Panc1 (cell line): Measurements from ENCODE around the gene TOLLIP. TPM values are rescaled to one million over a fixed set of nuclear protein-coding genes. Genes with fewer than 3 reads are reported as not detected.

Experiments
- ATAC-seq: fragments of 200-7000 bp; cut with Tn5 transposase; 2 replicates; pipeline ENCODE4 v1.9.1; 2020; ENCODE audit warnings: mild to moderate bottlenecking, moderate library complexity
- BruUV-seq: library from RNA; stranded (reverse); fragments of 400-500 nt; replicated peaks from 2 replicates; lab custom pipeline; 2021; lab: Mats Ljungman, UMichigan
- CTCF ChIA-PET: fragments of 300-600 bp; sonication (Branson Sonifier 250); formaldehyde crosslinking; loops from one replicate; lab custom pipeline; 2022; ENCODE audit warnings: antibody characterized with exemption; lab: Charles Lee
- POLR2A ChIA-PET: fragments of 300-600 bp; sonication (Branson Sonifier 250); formaldehyde crosslinking; loops from one replicate; lab custom pipeline; 2022; ENCODE audit warnings: antibody characterized with exemption; lab: Charles Lee
- DNase-seq: peaks from one replicate; pipeline ENCODE4 v3.0.0-alpha.2; 2010; ENCODE audit warnings: low read depth, low spot score
- H3K27ac ChIP-seq: 2 replicates; pipeline ENCODE4 v1.5.1; 2011; ENCODE audit warnings: mild to moderate bottlenecking, low read length, inconsistent platforms
- H3K27me3 ChIP-seq: fragments of 200-500 bp; sonication (Bioruptor generic); 2 replicates; pipeline ENCODE4 v1.6.0; 2014; ENCODE audit warnings: low read length, inconsistent platforms; ENCODE audit not compliant: control insufficient read depth, insufficient read depth
- H3K36me3 ChIP-seq: fragments of 200-500 bp; sonication (Bioruptor generic); 2 replicates; pipeline ENCODE4 v1.5.1; 2014; ENCODE audit warnings: inconsistent platforms, mild to moderate bottlenecking, low read length, moderate library complexity; ENCODE audit not compliant: control insufficient read depth, insufficient read depth
- H3K4me1 ChIP-seq: 2 replicates; pipeline ENCODE4 v1.5.1; 2011; ENCODE audit warnings: inconsistent platforms, mild to moderate bottlenecking, low read length, moderate library complexity; ENCODE audit not compliant: control insufficient read depth, insufficient read depth
- H3K4me3 ChIP-seq, 2 experiments: 2 replicates each; pipeline ENCODE4 v1.5.1; 2011 to 2012; ENCODE audit warnings: low read depth in 2 of 2, low read length in 2 of 2, mild to moderate bottlenecking in 2 of 2, inconsistent platforms in 1 of 2, moderate library complexity in 1 of 2
- H3K9me3 ChIP-seq: fragments of 200-500 bp; sonication (Bioruptor generic); 2 replicates; pipeline ENCODE4 v1.5.1; 2014; ENCODE audit warnings: low read depth, mild to moderate bottlenecking, inconsistent platforms, low read length, moderate library complexity; ENCODE audit not compliant: control insufficient read depth, insufficient read depth
- CTCF ChIP-seq: fragments of 450-650 bp; IDR thresholded peaks from 2 replicates; pipeline ENCODE4 v1.5.1; 2017; ENCODE audit warnings: mild to moderate bottlenecking
- POLR2AphosphoS5 ChIP-seq: IDR thresholded peaks from 2 replicates; pipeline ENCODE4 v1.6.1; 2012; ENCODE audit warnings: mild to moderate bottlenecking, low read depth, low read length, moderate library complexity
- REST ChIP-seq, 2 experiments: IDR thresholded peaks; 2 replicates each; pipeline ENCODE4 v1.6.1; 2011 to 2012; ENCODE audit warnings: low read depth in 2 of 2, control low read depth in 1 of 2, low read length in 1 of 2, mild to moderate bottlenecking in 1 of 2, moderate library complexity in 1 of 2; ENCODE audit not compliant: insufficient read depth in 1 of 2
- SIN3A ChIP-seq: IDR thresholded peaks from 2 replicates; pipeline ENCODE4 v1.6.1; 2012; ENCODE audit warnings: low read depth, mild to moderate bottlenecking, low read length, moderate library complexity, borderline replicate concordance; ENCODE audit not compliant: insufficient read depth
- TCF7L2 ChIP-seq: IDR thresholded peaks from 2 replicates; pipeline ENCODE4 v1.6.1; 2011; ENCODE audit warnings: mild to moderate bottlenecking, low read depth, low read length, inconsistent platforms
- in situ Hi-C: cut with HindIII; loops from 2 replicates; pipeline ENCODE4 v1.10.0; 2016; ENCODE audit warnings: low sequenced_read_pairs, low pct_unique_long_range_greater_than_20kb
- intact Hi-C: fragments of 100-400 bp; cut with micrococcal nuclease; formaldehyde crosslinking; loops from one replicate; pipeline ENCODE4 v1.10.0; 2022; ENCODE audit not compliant: unreplicated experiment
- total RNA-seq: library from RNA; stranded (reverse); gene quantifications from one replicate; pipeline ENCODE4 v1.2.1, GENCODE V29; 2021; ENCODE audit not compliant: unreplicated experiment

The TOLLIP gene
- total RNA-seq, 1 experiment from 2014 or later, result 141 TPM

GRCh38 chr11:1261241-1262071, 48.0 kb downstream of the TOLLIP start:
- Histone ChIP-seq H3K4me1 (peaks cover 19% of the 10 kb centered on the region), H3K36me3 (no peaks in the 10 kb centered on the region), H3K9me3 (no peaks in the 10 kb centered on the region), H3K27me3 (no peaks in the 10 kb centered on the region; the same call in 1 of the 2 replicates), H3K27ac (peak overlapping the region; percentile 82; the same call in 1 of the 2 replicates), H3K4me3 (peak overlapping the region; percentile 44 to 71)
- no TSS peak for BruUV-seq
- TF ChIP-seq REST (IDR thresholded peaks at IDR 0.05; ENCODE audit: insufficient read depth in 1 of 2, low read depth in 2 of 2, low read length in 1 of 2), result no peak
- TF ChIP-seq POLR2AphosphoS5, result no peak
- no peak for TF ChIP-seq SIN3A
- no peak for TF ChIP-seq CTCF
- TF ChIP-seq TCF7L2, result no peak
- ATAC-seq, result no peak
- no peak for DNase-seq
- CTCF ChIA-PET, result interaction anchor here (0.5 to 0.6 kb wide), 2 partner anchors 203 to 605 kb away, joined by 3 to 11 read pairs; no protein-coding TSS in a partner anchor
- in situ Hi-C loops, result no loop called here
- POLR2A ChIA-PET, result no interaction called here
- intact Hi-C loops, result no loop called here

GRCh38 chr11:1260620-1261019, 48.8 kb downstream of the TOLLIP start:
- Histone ChIP-seq H3K36me3 (no peaks in the 10 kb centered on the region), H3K27me3 (no peaks in the 10 kb centered on the region; the same call in 1 of the 2 replicates), H3K27ac (no peak overlapping the region), H3K9me3 (no peaks in the 10 kb centered on the region), H3K4me3 (no peak overlapping the region), H3K4me1 (peaks cover 19% of the 10 kb centered on the region)
- in situ Hi-C loops, result no loop called here
- CTCF ChIA-PET, result interaction anchor here (0.5 kb wide), 1 partner anchor 606 kb away, joined by 11 read pairs; no protein-coding TSS in a partner anchor
- no TSS peak for BruUV-seq
- TF ChIP-seq TCF7L2, result no peak
- 0 out of 4 replicates have a peak, but pooled peaks of 1 of the 2 experiments have one; percentile 12 for TF ChIP-seq REST (IDR thresholded peaks at IDR 0.05; ENCODE audit: insufficient read depth in 1 of 2, low read depth in 2 of 2, low read length in 1 of 2)
- POLR2A ChIA-PET, result no interaction called here
- ATAC-seq (no peak), DNase-seq (no peak)
- intact Hi-C loops, result no loop called here
